Inflammatory macrophage treated with lipopolysaccharide for 1 hour (primary cell): Measurements from ENCODE around the gene PLPPR5.
A peak's percentile ranks its signal among the peaks of the same experiment; 100 is the strongest.
"Not testable (repeated sequence)": the region's sequence is repeated elsewhere in the genome, so short reads cannot be mapped to it uniquely, and the experiment has no call there.

ENCODE experiments used
- DNase-seq, 2 donors: peaks; one replicate each; pipeline ENCODE4 v3.0.0-alpha.2; 2020 to 2022

PLPPR5 gene

DNA sequence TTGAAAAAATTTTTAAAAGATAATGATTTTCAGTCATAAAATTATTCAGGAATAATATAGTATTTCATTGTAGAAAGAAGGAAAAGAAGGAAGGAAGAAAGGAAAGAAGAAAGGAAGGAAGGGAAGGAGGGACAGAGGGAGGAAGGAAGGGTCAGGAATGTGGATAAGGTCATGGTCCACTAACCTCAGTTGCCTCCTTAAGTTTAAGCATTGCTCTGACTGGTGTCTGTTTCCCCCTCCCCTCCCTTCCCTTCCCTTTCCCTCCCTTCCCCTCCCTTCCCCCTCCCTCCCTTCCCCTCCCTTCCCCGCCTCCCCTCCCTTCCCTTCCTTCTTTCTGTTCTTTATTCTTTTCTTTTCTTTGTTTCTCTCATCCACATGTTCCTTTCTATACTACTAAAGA lies 95.7 kb downstream of the PLPPR5 start:
- no peak for DNase-seq

DNA sequence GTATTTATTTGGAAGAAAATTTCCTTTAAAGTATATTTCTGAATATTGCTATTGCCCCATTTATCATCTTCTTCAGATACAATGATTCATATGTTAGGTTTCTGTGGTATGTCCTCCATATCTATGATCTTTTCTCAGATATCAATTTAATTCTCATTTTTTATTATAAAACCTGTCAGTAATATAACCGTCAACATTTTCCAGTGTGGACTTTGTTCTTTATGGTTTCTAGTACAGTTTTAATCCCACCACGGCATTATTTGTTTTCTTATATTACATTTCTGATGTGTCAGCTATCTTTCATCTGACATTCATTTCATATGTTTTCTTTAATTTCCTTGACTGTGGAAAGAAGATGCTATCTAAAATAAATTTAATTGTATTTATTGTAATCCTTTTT lies 97.9 kb downstream of the PLPPR5 start:
- no peak for DNase-seq

DNA sequence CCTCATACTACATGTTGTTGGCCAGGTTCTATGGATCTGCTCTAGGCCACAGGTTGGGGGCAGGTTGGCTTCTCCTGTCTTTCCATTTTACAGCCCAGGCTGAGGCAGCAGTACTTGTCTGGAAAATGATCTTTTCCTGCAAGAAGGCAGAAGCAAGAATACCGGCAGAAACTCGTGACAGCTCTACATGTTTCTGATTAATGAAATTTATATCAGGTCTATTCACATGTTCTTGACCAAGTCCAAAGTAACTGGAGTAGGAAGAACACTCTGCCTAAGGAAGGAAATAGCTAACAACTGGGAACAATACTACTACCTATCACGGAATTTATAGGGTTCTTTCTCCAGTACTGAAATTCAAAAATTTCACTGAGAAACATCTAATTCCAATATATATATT lies 98.3 kb downstream of the PLPPR5 start:
- DNase-seq, result no peak

DNA sequence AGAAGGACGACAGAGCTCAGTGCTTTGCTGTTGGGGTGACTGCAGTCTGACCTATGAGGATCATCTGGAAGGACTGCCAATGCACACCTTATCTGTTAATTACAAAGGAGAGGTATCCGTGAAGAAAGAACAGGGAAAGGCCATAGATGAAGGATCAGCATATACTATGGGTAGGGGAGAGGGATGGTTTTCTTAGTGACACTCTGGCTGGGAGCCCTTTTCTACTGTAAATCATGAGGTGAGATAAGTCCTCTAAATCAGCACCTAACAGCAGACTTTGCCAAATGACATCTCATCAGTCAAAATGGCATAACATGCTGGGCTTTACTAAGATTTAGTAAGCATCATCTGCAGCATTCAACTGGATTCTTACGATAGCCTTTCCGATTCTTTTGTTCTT lies 100.0 kb downstream of the PLPPR5 start:
- DNase-seq, result no peak

DNA sequence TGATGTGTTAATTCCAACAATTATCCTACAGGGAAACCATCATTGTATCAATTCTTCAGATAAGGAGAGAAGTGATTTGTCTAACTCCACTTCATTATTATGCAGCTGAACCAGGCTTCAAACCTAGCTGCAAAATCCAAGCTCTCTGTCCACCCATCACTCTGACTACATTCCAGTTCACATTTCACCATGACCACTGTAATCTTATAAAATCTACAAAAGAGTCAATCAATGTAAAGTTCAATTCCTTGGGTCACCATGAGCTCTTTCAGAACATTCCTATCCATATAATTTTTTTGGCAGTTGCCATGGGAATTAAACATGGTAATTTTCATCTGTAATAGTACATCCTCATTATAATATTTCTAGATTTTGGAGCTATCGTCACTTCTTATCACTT lies 100.9 kb downstream of the PLPPR5 start:
- DNase-seq, result no peak

DNA sequence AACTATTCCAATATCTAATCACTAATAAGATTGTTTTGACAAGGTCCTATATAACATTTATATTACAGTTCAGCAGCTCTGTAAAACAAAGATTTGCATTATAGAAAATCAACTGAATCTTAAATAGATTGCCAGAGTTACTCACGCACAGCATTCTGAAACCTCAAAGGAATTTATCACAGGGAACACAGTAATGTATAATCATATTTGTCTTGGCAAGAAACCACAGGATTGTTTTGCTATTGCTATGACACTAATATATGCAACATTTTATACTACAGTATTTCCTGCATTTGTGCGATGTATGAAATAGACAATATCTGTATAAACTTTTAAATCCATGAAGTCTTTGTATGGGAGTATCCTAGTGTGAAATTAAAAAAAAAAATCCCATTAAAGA lies 101.4 kb downstream of the PLPPR5 start:
- DNase-seq, result no peak

DNA sequence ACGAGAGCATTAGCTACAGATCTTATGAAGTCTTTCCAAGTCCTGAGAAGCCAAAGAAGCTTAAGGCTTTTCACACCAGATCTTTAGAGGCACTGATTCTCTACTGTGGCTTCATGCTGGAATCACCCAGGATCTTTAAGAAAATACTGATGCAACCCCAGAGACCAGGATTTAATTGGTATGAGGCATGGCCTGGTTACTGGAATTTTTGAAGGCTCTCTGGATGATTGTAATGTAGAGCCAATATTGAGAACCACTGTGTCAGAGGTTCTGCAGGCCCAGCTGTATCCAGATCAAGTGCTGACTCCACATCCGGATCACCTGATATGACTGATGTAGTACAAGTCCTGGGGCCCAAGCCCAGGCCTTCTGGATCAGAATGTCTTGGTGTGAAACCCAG lies 105.7 kb downstream of the PLPPR5 start:
- no peak for DNase-seq

DNA sequence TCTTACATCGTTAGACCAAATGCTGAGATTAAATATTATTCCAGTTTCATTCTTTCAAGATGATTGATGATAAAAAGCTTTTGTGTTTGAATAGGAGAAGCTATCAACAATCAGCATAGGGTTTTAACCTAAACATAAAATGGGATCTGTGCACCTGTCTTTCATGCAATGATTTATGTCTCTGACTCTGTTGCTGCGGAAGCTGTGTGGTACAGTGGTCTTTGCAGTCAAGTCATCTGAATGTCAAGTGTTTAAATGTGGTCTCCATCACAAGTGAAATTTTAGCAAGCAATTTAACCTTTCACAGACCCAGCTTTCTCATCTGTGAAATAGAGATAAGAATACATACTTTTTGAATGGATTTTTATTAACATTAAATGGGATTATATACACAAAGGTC lies 107.2 kb downstream of the PLPPR5 start:
- no peak for DNase-seq

DNA sequence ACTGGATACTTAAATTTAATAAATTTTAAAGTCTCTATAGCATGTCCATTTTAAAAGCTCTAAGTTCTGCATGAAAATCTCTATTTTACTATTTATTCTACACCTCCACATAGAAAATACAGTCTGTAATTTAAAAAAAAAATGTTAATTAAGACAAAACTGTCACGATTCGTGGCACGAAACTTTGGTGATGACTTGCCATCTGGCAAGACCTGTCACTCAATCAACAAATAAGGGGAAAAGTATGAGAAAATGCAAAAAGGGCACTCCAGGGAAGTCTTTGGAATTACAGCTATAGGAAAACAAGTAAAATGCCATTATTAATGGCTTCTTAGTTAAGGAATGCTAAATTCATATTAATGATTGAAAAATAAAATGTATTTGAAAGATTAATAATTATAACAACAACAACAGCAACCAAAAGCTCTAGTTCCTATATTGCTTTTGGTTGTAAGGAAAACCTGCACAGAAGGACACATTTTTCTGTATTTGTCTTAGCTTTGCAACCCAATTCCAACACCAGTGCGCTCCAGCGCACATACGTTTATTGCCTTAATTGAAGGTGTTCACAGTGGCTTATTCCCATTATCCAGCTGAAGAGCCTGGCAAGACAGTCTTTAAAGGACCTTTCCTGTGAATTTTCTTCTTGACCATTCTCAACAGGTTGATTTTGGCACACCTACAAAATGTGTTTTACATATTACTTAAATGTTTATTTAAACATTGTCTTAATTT lies 107.8 kb downstream of the PLPPR5 start:
- no peak for DNase-seq

DNA sequence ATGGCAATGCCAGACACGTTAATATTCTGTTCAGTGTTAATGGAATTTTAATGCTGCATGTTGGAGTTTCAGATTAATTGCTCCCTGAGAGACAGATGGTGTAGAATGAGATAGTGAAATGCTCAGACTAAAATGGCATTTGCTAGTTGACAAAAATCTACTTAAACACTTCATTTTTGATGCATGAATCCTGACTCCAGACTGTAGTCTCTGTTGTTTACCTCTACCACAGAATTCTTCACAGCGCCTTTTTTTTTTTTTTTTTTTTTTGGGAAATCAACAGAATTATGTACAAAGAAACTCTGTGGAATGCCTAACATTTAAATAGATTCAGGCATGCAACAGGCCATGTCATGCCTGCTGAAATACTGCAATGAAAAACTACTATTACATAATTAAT lies 111.3 kb downstream of the PLPPR5 start:
- DNase-seq, result no peak

DNA sequence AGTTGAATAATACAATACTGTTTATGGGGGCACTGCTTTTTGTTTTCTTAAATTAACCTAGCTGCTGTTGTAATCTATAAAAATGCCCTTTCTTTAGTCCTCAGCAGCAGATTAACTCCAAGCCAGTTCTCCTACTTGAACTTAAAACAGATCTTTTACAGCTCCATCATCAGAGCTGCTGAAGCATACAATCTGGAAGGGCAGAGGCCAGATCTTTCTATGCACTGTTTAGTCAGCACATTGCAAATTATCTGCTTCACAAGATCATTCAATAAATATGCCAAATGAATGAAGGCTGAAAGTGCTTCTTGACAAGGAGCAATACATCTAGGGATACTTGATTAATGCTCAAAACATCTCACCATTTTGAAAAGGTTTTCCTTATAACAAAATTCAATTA lies 115.8 kb downstream of the PLPPR5 start:
- DNase-seq, result no peak

DNA sequence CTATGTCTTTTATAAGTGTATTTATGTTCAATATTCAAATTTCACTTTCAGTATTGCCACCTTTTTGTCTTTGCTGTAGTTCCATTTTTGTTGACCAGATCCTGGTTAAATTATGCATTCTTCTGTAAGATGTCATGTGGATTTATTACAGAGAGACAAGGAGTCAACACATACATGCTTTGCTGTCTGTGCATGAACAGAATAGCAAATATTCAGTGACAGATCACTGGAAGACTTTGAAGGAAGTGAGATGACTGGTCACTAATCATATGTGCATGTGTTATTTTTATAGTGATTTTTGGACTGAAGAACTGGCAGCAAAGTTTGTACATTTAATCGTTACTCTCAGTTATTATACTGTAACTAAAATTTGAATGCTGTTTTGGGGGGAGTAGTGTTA lies 117.2 kb downstream of the PLPPR5 start:
- DNase-seq, result no peak

DNA sequence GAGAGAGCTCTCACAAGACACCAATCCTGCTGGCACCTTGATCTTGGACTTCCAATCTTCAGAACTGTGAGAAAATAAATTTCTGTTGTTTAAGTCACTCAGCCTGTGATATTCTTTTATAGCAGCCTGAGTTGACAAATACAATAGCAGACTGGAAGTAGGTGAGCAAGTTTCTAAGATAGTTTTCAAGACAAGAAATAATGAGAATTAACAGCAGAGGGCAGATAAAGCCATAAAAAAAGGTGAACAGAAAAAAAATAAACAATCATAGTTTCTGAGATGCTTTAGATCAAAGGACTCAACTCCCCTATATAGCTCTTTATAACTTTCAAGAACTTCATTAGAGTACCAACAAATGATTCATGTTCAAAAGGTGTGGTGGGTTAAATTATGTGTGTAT lies 119.8 kb downstream of the PLPPR5 start:
- DNase-seq, result no peak

DNA sequence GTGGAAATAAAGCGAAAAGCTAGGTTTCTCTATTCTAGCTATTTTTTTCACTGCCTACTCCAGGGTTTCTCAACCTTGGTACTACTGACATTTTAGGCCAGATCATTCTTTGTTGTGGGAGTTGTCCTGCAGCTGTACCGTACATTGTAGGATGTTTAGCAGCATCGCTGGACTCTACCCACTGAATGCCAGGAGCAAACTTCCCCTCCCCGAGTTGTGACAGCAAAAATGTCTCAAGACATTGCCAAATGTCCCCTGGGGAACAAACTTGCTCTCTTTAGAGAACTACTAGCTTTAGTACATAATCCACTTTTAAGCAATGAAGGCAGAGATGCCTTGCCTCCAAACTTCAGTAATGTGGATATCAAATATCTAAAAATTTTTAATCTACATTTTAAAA lies 122.8 kb downstream of the PLPPR5 start:
- DNase-seq, result peak; percentile 11 to 49

DNA sequence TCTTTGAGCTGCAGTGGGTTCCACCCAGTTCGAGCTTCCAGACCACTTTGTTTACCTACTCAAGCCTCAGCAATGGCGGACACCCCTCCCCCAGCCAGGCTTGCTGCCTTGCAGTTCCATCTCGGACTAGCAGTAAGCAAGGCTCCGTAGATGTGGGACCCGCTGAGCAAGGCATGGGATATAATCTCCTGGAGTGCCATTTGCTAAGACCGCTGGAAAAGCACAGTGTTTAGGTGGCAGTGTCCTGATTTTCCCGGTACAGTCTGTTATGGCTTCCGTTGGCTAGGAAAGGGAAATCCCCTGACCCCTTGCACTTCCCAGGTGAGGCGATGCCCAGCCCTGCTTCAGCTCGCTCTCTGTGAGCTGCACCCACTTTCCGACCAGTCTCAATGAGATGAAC lies 123.4 kb downstream of the PLPPR5 start:
- not testable (repeated sequence) for DNase-seq

DNA sequence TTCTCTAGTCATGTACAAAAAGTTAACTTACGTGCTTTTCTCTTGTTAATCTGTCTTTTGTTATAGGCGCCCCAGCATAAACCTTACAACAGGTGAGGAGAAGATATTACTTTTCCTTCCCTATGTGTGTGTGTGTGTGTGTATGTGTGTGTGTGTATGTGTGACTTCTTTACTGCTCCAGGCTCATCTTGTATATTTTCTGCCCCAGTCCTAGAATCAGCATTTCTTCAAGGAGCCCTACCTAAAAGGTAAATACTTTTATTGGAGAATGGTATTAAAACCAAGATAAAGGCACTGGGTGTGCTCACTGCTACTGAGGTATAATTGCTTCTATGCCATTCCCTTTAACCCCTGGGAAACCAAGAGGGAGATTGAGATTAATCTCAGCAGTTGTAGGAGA lies 129.8 kb downstream of the PLPPR5 start:
- no peak for DNase-seq

DNA sequence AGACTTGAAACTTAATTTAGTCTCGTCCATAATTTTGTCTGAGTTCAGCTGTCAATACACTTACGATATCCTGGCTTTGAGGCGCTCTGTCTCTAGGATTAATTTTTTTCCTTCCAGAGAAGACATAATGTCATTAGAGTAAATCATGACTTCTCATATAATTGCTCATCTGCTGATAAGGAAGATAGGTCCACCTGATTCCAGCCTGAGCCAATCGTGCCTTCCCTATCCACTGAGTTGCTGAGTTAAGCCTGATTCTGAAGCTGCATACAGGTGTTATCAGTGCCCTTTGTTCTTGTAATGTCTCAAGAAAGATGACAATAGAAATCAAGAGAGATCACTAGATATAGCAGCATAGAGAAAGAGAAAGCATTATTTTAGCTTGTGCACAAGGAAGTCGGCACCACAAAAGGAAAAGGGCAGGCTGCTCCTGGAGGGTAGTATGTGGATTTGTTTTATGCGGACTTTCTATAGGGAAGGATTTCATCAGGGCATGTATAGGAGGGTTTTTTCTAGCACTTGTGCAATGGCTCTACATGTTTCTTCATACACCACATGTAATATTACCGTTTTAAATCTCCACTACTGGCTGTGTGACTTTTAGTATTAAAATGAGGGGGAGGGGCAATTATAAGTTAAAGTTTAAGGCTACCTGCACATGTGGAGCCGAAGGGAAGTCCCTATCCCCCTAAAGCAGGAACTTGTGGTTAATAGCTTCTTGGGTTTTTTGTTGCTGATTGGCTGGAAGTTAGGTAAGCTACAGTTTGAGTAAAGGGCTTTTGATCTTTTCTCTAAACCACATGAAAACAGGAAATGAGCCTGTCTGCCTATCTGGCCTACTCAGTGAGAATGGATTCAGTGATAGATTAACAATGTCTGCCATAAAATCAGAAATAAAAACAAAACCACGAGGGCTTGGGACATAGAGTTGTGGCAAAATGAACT lies 133.4 kb downstream of the PLPPR5 start:
- peak; percentile 23 to 64 for DNase-seq

DNA sequence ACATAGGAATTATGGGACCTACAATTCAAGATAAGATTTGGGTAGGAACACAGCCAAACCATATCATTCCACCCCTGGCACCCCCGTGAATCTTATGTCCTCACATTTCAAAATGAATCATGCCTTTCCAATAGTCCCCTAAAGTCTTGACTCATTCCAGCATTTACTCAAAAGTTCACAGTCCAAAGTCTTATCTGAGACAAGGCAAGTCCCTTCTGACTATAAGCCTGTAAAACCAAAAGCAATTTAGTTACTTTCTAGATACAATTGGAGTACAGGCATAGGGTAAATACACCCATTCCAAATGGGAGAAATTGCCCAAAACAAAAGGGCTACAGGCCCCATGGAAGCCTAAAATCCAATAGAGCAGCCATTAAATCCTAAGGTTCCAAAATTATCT lies 138.9 kb downstream of the PLPPR5 start:
- DNase-seq, result no peak

DNA sequence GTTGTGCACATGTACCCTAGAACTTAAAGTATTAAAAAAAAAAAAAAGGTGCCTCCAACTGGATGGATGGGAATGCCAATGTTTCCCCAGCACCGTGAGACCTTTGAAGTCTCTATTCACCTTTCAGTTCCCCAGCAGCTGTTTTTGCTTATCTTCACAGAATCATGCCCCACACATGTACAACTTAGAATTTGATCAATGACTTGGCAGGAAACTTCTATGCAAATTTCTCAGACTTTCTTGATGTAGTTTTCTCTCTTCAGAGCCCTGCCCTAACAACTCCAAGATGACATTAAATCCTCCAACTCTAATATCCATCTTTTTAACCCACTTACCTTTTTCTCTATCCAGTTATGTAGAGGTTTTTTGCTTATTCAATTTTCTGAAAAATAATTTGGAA lies 144.3 kb downstream of the PLPPR5 start:
- DNase-seq, result no peak

DNA sequence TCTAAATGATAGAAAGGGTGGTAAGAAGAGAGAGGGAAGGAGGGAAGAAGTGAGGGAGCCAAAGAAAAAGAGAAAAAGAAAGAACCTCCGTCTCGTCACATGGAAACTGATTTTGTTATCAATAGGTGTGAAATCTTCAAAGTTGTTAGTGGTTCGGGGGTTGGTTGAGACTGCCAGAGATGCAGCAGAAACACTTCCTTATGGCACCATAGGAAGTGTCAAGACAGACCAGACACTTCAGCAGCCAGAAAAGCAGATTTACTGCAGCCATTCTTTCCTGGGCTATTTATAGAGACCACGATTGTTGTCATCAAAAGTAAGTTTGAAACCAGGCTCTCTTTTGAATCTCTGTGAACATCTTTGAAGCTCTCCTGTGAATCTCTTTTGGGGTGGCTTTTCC lies 150.5 kb downstream of the PLPPR5 start:
- no peak for DNase-seq

DNA sequence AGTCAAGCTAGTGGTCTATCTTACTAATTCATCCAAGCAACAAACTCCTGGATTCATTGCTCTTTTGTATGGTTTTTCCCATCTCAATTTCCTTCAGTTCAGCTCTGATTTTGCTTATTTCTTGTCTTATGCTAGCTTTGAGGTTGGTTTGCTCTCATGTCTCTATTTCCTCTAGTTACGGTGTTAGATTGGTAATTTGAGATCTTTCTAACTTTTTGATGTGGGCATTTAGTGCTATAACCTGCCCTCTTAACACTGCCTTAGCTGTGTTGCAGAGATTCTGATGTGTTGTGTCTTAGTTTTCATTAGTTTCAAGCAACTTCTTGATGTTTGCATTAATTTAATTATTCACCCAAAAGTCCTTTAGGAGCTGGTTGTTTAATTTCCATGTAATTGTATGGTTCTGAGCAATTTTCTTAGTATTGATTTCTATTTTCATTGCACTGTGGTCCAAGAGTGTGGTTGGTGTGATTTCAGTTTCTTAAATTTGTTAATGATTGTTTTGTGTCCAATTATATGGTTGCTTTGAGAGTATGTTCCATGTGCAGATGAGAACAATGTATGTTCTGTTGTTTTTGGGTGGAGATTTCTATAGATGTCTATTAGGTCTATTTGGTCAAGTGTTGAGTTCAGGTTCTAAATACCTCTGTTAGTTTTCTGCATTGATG lies 154.6 kb downstream of the PLPPR5 start:
- no peak for DNase-seq

DNA sequence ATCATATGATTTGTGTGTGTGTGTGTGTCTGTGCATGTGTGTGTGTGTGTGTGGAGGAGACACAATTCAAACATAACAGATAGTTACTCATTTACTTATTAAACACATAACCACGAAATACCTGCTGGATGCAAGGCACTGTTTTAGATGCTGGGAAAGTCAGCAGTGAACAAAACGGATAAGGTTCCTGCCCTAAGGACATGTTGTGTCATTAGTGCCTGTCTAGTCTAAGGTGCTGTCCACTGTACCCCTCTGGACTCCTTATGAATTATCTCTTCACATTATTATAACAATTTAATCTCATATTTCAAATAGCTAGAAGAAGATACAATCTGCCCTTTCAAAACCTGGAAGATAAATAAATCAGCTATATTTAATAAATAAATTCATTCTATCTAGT lies 162.4 kb downstream of the PLPPR5 start:
- DNase-seq, result no peak
